Common myeloid progenitor, CD34-positive (primary cell): ENCODE data around the gene PSD2.

Experiments
- CTCF ChIA-PET: fragments of 350-600 bp; sonication (Branson Sonifier 250); formaldehyde crosslinking; loops from one replicate; lab custom pipeline; 2021; ENCODE audit warnings: antibody characterized with exemption; lab: Charles Lee
- POLR2A ChIA-PET: fragments of 350-600 bp; sonication (Branson Sonifier 250); formaldehyde crosslinking; loops from one replicate; lab custom pipeline; 2021; ENCODE audit warnings: antibody characterized with exemption; lab: Charles Lee
- DNase-seq, 3 donors: peaks; one replicate each; pipeline versions ENCODE4 v3.0.0 to v3.0.0-alpha.2; 2013
- H3K27ac ChIP-seq, 2 experiments: 1 replicate in 1 of 2; 2 replicates in 1 of 2; pipeline ENCODE4 v1.7.0; 2013; ENCODE audit warnings: inconsistent platforms in 2 of 2, low read length in 2 of 2, mild to moderate bottlenecking in 2 of 2, low read depth in 1 of 2, moderate library complexity in 1 of 2; ENCODE audit not compliant: severe bottlenecking in 2 of 2, insufficient read depth in 1 of 2, poor library complexity in 1 of 2
- H3K27me3 ChIP-seq, 5 experiments: replicated peaks in 2 of 5; 1 replicate in 3 of 5; 2 replicates in 2 of 5; pipeline versions ENCODE4 v1.6.1 to v1.7.0; 2013; ENCODE audit warnings: low read length in 4 of 5, mild to moderate bottlenecking in 2 of 5, moderate library complexity in 2 of 5, inconsistent platforms in 1 of 5; ENCODE audit not compliant: insufficient read depth in 5 of 5, control insufficient read depth in 4 of 5
- H3K36me3 ChIP-seq, 4 experiments: 1 replicate in 2 of 4; 2 replicates in 2 of 4; pipeline versions ENCODE4 v1.6.1 to v1.7.0; 2013; ENCODE audit warnings: low read length in 3 of 4, control low read depth in 1 of 4, mild to moderate bottlenecking in 1 of 4; ENCODE audit not compliant: control insufficient read depth in 4 of 4, insufficient read depth in 4 of 4
- H3K4me1 ChIP-seq, 4 experiments: 1 replicate in 3 of 4; 2 replicates in 1 of 4; pipeline versions ENCODE4 v1.6.1 to v1.7.1; 2013; ENCODE audit warnings: low read length in 3 of 4, mild to moderate bottlenecking in 3 of 4, control low read depth in 1 of 4, inconsistent platforms in 1 of 4, moderate library complexity in 1 of 4; ENCODE audit not compliant: control insufficient read depth in 4 of 4, insufficient read depth in 4 of 4; ENCODE audit errors: control extremely low read depth in 1 of 4
- H3K4me3 ChIP-seq, 7 experiments: 1 replicate in 4 of 7; 2 replicates in 3 of 7; pipeline versions ENCODE4 v1.5.1 to v1.7.0; 2013; ENCODE audit warnings: mild to moderate bottlenecking in 7 of 7, low read length in 6 of 7, moderate library complexity in 6 of 7, inconsistent platforms in 2 of 7, low read depth in 2 of 7, control low read depth in 1 of 7; ENCODE audit not compliant: insufficient read depth in 4 of 7, control insufficient read depth in 1 of 7; ENCODE audit errors: extremely low read depth in 1 of 7
- H3K9me3 ChIP-seq, 5 experiments: 1 replicate in 4 of 5; 2 replicates in 1 of 5; pipeline versions ENCODE4 v1.6.1 to v1.7.1; 2013; ENCODE audit warnings: low read length in 4 of 5, mild to moderate bottlenecking in 2 of 5, inconsistent platforms in 1 of 5, low read depth in 1 of 5, moderate library complexity in 1 of 5; ENCODE audit not compliant: control insufficient read depth in 4 of 5, insufficient read depth in 2 of 5; ENCODE audit errors: control extremely low read depth in 1 of 5
- WGBS: methylation state at CpG from one replicate; pipeline ENCODE4 v1.1.5; 2013; ENCODE audit not compliant: insufficient coverage; 5-methylcytosine and 5-hydroxymethylcytosine counted together

PSD2 gene

DNA sequence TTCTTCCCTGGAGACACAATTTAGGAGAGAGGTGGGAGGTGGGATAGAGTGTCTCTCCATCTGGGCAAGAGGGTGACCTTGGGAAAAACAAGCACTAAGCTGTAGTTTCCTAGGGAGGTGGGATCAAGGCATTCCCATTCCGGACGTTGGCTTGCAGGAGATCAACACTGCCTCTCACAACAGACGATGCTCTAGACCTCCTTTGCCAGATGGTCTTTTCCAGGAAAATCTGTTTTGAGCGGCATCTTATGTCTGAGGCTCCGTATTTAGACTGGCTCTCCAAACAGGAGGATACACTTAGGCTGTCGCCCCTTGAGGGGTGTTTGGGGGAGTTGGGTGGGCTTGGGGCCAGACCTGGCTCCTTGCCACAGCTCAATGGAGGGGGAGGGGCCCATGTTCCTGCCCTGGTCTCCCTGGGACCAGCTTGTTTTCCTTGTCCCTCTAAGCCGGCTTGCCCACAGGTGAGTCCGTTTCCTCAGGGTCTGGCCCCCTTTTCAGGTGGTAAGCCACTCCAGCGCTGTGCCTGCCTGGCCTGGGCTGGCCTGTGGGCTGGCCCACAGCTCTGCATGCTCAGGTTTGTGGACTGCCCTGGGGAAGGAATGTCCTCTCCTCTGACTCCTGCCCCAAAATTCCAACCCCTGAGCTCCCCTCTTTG, 2.4 kb downstream of the PSD2 start:
- Histone ChIP-seq H3K36me3 (no peaks in the 10 kb centered on the region), H3K9me3 (no peaks in the 10 kb centered on the region), H3K27ac (no peak overlapping the region), H3K27me3 (peaks cover 7 to 95% (median 37%) of the 10 kb centered on the region in 5 experiments), H3K4me3 (no peak overlapping the region), H3K4me1 (peaks cover 0 to 10% (median 3%) of the 10 kb centered on the region in 4 experiments)
- no peak for DNase-seq
- WGBS, result 80% methylated on average over 9 of the region's 9 CpGs
- POLR2A ChIA-PET, result no interaction called here
- CTCF ChIA-PET, result interaction anchor here (1.0 to 4.4 kb wide), 9 partner anchors 8 to 171 kb away, joined by 3 to 29 read pairs (median 5); no protein-coding TSS in a partner anchor

GRCh38 chr5:139798883-139799282, 3.3 kb downstream of the PSD2 start:
- H3K4me3 ChIP-seq, result no peak overlapping the region
- H3K36me3 ChIP-seq, result no peaks in the 10 kb centered on the region
- CTCF ChIA-PET, result interaction anchor here (0.5 to 4.4 kb wide), 10 partner anchors 7 to 276 kb away, joined by 3 to 29 read pairs (median 4); no protein-coding TSS in a partner anchor
- 100% methylated on average over 1 of the region's 2 CpGs for WGBS
- H3K4me1 ChIP-seq, result peaks cover 0 to 10% (median 3%) of the 10 kb centered on the region in 4 experiments
- POLR2A ChIA-PET, result no interaction called here
- no peaks in the 10 kb centered on the region for H3K9me3 ChIP-seq
- no peak overlapping the region for H3K27ac ChIP-seq
- peaks cover 7 to 92% (median 37%) of the 10 kb centered on the region in 5 experiments for H3K27me3 ChIP-seq
- DNase-seq, result no peak

GRCh38 chr5:139799359-139799758, 3.8 kb downstream of the PSD2 start:
- Histone ChIP-seq H3K9me3 (no peaks in the 10 kb centered on the region), H3K4me3 (no peak overlapping the region), H3K27me3 (peaks cover 7 to 87% (median 34%) of the 10 kb centered on the region in 5 experiments), H3K4me1 (peaks cover 0 to 10% (median 3%) of the 10 kb centered on the region in 4 experiments), H3K36me3 (no peaks in the 10 kb centered on the region), H3K27ac (no peak overlapping the region)
- CTCF ChIA-PET, result interaction anchor here (0.5 to 4.4 kb wide), 5 partner anchors 12 to 275 kb away, joined by 3 to 29 read pairs (median 4); no protein-coding TSS in a partner anchor
- POLR2A ChIA-PET, result interaction anchor here (0.6 kb wide), 1 partner anchor 447 kb away, joined by 3 read pairs; no protein-coding TSS in a partner anchor
- DNase-seq, result no peak

- H3K4me1 ChIP-seq, result no peaks in the 10 kb centered on the region
- H3K36me3 ChIP-seq, result no peaks in the 10 kb centered on the region
- H3K9me3 ChIP-seq, result no peaks in the 10 kb centered on the region
- DNase-seq, result no peak
- ChIA-PET CTCF (no interaction called here), POLR2A (interaction anchor here (0.8 kb wide), 1 partner anchor 12 kb away, joined by 3 read pairs; no protein-coding TSS in a partner anchor)
- no peak overlapping the region for H3K27ac ChIP-seq
- no peak overlapping the region for H3K4me3 ChIP-seq
- H3K27me3 ChIP-seq, result peaks cover 0 to 48% (median 18%) of the 10 kb centered on the region in 5 experiments
- no CpG with 5 or more reads among the region's 2 CpGs for WGBS
Observed at GRCh38 chr5:139803978-139804377, 8.4 kb downstream of the PSD2 start.

DNA sequence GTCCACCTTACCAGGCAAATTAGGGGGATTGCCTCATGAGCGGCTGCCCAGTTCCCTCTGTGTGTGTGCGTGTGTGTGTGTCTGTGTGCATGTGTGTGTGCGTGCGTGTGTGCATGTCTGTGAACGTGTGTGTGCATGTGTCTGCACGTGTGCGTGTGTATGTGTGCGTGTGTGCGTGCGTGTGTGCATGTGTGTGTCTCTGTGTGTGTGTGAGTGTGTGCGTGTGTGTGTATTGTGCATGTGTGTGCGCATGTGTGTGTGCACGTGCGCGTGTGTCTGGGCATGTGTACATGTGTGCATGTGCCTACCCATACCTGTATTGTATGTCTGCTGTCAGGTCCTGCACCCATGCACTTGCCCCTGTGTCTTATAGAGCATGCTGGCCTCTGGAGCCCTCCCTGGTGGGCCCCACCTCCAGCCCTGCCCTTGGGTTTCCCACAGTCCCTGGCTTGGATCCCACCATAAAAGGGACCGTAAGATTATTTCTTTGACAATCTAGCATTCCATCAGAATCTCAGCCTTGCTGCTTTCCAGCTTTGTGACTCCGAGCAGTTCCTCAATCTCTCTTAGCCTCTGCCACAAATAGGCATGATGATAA, 9.3 kb downstream of the PSD2 start:
- 97% methylated on average over 12 of the region's 17 CpGs for WGBS
- Histone ChIP-seq H3K4me1 (no peaks in the 10 kb centered on the region), H3K4me3 (no peak overlapping the region), H3K9me3 (no peaks in the 10 kb centered on the region), H3K27ac (no peak overlapping the region), H3K27me3 (peaks cover 0 to 42% (median 16%) of the 10 kb centered on the region in 5 experiments), H3K36me3 (no peaks in the 10 kb centered on the region)
- POLR2A ChIA-PET, result no interaction called here
- DNase-seq, result no peak
- CTCF ChIA-PET, result interaction anchor here (2.5 to 3.4 kb wide), 2 partner anchors 13 to 57 kb away, joined by 9 to 13 read pairs; no protein-coding TSS in a partner anchor

GRCh38 chr5:139805545-139805944, 9.9 kb downstream of the PSD2 start:
- CTCF ChIA-PET, result interaction anchor here (0.7 to 3.4 kb wide), 5 partner anchors 7 to 144 kb away, joined by 3 to 13 read pairs (median 4); no protein-coding TSS in a partner anchor

DNA sequence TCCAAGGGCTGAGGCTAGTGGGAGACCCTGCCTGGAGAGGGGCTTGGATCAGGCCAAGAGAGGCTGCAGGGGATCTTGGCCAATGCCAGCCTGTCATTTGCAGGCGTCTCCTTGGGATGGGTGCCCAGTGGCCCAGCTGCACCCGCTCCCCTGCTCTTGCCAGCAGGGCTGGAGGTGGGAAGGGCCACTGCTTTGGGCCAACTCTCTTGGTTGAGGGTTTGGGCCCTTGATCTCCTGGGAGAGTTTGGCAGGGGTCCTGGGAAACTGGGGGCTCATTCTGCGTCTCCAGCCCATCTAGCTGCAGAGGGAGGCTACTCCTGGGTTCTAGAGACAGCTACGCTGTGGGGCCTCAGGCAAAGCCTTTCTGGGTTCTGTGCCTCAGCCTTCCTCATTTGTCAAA, 10.5 kb downstream of the PSD2 start:
- whole genome bisulfite sequencing, result 96% methylated on average over 4 of the region's 4 CpGs
- Histone ChIP-seq H3K4me1 (no peaks in the 10 kb centered on the region), H3K27ac (no peak overlapping the region), H3K9me3 (no peaks in the 10 kb centered on the region), H3K27me3 (peaks cover 0 to 34% (median 11%) of the 10 kb centered on the region in 5 experiments), H3K36me3 (no peaks in the 10 kb centered on the region), H3K4me3 (no peak overlapping the region)
- no peak for DNase-seq
- POLR2A ChIA-PET, result no interaction called here
- CTCF ChIA-PET, result interaction anchor here (0.7 to 3.4 kb wide), 6 partner anchors 8 to 143 kb away, joined by 3 to 13 read pairs (median 6); no protein-coding TSS in a partner anchor

More at GRCh38 chr5:139805545-139805944, 9.9 kb downstream of the PSD2 start:
- Histone ChIP-seq H3K27ac (no peak overlapping the region), H3K9me3 (no peaks in the 10 kb centered on the region), H3K36me3 (no peaks in the 10 kb centered on the region), H3K4me3 (no peak overlapping the region), H3K27me3 (peaks cover 0 to 36% (median 11%) of the 10 kb centered on the region in 5 experiments), H3K4me1 (no peaks in the 10 kb centered on the region)
- 88% methylated on average over 2 of the region's 2 CpGs for WGBS
- POLR2A ChIA-PET, result no interaction called here
- no peak for DNase-seq
